ENCODE results near the gene LRRC7.

DNA sequence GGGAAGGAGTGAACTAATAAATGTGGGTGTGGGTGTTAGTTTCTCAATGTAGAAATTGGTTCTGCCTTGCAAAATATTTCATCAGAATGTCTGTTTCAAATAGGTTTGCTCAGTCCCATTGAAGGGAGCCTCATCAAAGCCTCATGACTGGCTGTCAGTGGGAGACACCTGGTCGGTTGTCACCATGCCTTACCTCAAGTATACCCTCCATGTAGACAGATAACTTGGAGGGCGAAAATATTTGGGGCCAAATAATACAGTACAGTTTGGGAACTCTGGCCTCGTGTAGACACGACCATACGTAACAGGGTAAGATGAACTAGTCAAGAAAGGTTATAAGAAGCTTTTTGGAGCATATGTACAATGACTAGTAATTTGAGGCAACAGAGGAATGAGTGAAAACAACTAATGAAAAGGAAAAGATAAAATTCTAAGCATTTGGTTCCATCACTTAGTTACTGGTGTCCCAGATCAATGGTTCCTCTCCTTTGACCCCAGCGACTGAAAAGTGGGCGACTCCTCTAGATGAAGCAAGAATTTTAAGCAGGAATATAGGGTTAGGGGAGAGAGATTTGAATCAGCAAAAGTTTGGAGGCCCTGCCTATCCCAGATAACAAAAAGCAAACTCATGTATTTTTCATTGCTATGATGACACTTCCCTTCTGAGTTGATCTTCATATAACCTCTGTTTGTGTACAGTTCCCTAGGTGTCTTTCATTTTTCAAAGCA is 473.8 kb downstream of the LRRC7 start:
- TF ChIP-seq EP300 (IDR thresholded peaks at IDR 0.05; ENCODE audit: borderline replicate concordance) (no peak), NFIC (IDR thresholded peaks at IDR 0.05) (no peak), EGR1 (IDR thresholded peaks at IDR 0.05) (no peak), FOXM1 (IDR thresholded peaks at IDR 0.05; ENCODE audit: borderline replicate concordance, low read depth) (no peak), CREB1 (IDR thresholded peaks at IDR 0.05; ENCODE audit: low read depth) (no peak), TAF1 (IDR thresholded peaks at IDR 0.05; ENCODE audit: low read depth) (no peak), ZBTB7A (IDR thresholded peaks at IDR 0.05; ENCODE audit: low read depth) (no peak), RAD21 (IDR thresholded peaks at IDR 0.05; ENCODE audit: low read depth) (no peak), YY1 (IDR thresholded peaks at IDR 0.05; ENCODE audit: low read depth) (no peak)
- TF ChIP-seq, protein P1, sequence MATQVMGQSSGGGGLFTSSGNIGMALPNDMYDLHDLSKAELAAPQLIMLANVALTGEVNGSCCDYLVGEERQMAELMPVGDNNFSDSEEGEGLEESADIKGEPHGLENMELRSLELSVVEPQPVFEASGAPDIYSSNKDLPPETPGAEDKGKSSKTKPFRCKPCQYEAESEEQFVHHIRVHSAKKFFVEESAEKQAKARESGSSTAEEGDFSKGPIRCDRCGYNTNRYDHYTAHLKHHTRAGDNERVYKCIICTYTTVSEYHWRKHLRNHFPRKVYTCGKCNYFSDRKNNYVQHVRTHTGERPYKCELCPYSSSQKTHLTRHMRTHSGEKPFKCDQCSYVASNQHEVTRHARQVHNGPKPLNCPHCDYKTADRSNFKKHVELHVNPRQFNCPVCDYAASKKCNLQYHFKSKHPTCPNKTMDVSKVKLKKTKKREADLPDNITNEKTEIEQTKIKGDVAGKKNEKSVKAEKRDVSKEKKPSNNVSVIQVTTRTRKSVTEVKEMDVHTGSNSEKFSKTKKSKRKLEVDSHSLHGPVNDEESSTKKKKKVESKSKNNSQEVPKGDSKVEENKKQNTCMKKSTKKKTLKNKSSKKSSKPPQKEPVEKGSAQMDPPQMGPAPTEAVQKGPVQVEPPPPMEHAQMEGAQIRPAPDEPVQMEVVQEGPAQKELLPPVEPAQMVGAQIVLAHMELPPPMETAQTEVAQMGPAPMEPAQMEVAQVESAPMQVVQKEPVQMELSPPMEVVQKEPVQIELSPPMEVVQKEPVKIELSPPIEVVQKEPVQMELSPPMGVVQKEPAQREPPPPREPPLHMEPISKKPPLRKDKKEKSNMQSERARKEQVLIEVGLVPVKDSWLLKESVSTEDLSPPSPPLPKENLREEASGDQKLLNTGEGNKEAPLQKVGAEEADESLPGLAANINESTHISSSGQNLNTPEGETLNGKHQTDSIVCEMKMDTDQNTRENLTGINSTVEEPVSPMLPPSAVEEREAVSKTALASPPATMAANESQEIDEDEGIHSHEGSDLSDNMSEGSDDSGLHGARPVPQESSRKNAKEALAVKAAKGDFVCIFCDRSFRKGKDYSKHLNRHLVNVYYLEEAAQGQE (IDR thresholded peaks at IDR 0.05; ENCODE audit: low read depth), result no peak
- TF ChIP-seq, protein P2, sequence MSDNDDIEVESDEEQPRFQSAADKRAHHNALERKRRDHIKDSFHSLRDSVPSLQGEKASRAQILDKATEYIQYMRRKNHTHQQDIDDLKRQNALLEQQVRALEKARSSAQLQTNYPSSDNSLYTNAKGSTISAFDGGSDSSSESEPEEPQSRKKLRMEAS (IDR thresholded peaks at IDR 0.05), result no peak
- TF ChIP-seq, protein P3, sequence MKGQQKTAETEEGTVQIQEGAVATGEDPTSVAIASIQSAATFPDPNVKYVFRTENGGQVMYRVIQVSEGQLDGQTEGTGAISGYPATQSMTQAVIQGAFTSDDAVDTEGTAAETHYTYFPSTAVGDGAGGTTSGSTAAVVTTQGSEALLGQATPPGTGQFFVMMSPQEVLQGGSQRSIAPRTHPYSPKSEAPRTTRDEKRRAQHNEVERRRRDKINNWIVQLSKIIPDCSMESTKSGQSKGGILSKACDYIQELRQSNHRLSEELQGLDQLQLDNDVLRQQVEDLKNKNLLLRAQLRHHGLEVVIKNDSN (IDR thresholded peaks at IDR 0.05), result no peak
